Subcutaneous adipose tissue (tissue), 4 donors: Measurements from ENCODE around the gene INPP4B. TPM values are rescaled to one million over a fixed set of nuclear protein-coding genes. Genes with fewer than 3 reads are reported as not detected.

Experiments
- total RNA-seq, 4 donors: library from RNA; depleted of rRNA; stranded (reverse); fragments of >200 nt; gene quantifications; one replicate each; pipeline ENCODE4 v1.1.0, GENCODE V29; 2016
- TF ChIP-seq, protein P1 (sequence below): fragments of 450-650 bp; IDR thresholded peaks from one replicate; pipeline ENCODE4 v1.5.1; 2016; ENCODE audit warnings: low read depth, mild to moderate bottlenecking, control low read depth, antibody characterized with exemption, moderate library complexity

The INPP4B gene
- total RNA-seq, 4 donors from 2014 or later: 14.3 to 28.1 (median 24.6) TPM

DNA sequence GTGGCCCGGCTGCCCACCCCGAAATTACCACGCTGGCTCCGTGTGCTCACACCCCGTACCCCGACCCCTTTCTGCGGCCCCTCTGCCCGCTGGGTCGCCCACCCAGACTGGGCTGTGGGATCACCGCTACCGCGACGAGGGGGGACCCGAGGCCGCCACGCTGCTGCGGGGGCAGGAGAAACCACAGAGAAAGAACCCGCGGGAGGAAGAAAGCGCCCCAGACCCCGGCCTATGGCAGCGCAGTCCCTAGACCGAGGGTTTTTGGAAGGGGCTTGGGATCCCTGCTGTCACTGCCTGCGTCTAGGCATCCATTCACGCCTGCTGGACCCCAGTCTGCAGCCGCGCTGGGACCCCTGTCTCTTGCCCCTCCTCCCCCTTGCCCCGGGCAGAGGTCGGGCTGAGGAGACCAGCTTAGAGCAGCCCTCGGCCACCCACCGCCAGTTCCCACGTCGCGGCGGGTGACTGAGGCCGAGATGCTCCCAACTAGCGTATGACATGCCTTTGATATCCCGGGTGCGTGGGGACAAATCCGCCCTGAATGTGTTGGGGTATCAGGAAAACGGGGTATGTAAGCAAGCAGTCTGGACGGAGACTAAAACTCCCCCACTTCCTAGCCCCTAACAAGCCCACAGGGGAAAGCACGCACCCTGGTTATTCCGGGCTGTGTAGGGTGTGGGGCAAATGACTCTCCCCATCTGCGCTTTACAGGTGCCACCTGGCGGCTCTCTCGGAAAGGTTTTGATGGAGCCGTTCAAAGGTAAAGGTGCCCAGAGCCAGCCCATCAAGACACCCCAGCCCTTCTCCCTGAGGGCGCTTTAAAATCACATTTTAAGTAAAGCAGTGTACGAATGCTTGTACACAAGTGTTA lies 862 bp upstream of the INPP4B start:
- TF ChIP-seq, protein P1, sequence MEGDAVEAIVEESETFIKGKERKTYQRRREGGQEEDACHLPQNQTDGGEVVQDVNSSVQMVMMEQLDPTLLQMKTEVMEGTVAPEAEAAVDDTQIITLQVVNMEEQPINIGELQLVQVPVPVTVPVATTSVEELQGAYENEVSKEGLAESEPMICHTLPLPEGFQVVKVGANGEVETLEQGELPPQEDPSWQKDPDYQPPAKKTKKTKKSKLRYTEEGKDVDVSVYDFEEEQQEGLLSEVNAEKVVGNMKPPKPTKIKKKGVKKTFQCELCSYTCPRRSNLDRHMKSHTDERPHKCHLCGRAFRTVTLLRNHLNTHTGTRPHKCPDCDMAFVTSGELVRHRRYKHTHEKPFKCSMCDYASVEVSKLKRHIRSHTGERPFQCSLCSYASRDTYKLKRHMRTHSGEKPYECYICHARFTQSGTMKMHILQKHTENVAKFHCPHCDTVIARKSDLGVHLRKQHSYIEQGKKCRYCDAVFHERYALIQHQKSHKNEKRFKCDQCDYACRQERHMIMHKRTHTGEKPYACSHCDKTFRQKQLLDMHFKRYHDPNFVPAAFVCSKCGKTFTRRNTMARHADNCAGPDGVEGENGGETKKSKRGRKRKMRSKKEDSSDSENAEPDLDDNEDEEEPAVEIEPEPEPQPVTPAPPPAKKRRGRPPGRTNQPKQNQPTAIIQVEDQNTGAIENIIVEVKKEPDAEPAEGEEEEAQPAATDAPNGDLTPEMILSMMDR: no peak

- TF ChIP-seq, protein P1: no peak
Measured at GRCh38 chr4:142845293-142846107, 601 bp downstream of the INPP4B start.

DNA sequence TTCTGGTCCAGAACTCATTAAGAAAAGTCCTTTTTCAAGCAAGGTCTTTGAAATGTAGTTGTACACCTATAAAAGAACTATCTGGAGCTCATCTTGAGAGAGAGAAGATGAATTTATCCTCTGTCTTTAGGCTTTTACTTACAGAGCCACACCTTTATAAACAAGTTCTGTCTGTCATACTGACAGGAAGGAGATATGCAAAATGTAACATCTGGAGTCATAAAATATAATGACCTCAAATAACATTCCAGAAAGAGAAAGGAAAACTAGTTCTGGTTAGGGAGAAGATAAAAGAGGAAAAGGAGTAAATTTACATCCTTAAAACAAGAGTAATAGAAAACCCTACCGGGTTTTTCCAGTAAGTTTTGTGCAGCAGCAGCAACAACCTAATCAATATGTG lies 1.3 kb downstream of the INPP4B start:
- TF ChIP-seq, protein P1: no peak

DNA sequence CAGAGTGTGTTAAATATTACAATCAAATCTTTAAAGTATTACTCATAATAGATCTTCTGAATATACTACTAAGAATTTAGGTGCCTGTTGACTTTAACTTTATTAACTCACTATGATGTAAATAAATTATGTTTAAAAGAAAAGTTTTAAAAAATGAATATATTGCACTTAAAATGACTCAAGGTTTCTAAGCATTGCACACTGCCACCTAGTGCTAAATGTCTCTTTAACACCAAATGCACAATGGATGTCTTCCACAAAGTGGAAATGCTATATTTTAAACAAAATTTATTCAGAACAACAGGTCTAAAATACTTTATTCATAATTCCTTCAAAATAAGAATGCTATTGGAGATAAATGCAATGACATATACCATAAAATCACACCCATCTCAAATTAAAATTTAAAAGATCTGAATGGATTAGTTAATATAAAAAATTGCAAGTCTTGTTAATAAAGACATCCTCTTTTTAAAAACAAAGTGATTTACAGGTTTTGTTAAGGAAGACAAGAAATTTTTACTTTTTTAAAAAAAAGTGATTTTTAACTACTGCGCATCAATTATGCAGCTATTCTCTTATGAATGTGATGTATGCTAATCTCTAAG lies 5.5 kb downstream of the INPP4B start:
- TF ChIP-seq, protein P1: no peak

DNA sequence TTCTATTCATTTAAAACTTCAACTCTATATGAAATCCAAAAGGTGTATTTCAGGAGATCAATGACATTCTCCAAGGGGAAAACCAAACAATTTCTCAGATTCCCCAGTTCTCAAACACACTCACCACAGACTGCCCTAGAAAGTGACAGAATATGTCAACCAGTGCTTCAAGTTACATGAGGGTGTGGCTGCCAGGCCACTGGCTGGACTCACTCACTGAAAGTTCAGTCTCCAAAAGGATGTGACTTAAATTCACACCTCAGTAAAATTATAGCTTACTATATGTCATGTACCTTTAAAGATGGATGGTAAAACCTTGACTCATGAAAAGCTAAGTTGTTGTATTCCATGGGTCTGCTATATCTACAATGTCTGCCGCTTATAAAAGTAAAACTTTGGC lies 7.3 kb downstream of the INPP4B start:
- TF ChIP-seq, protein P1: no peak

DNA sequence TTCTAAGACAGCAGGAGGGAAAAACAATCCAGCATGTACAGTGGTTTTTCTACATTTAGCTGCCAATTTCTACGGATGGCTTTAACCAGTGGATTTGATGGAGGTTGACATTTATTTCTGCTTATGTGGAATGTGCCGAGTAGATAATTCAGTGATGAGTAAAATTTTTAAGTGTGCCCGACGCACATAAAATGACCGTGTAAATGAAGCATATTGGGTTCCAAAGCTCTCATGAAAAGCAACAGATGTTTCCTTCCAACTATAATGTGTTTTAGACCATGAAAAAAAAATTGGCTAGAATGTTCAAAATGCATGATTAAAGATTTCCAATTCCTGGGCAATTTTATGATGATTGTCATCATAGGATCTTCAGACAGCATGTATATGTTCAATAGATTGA lies 14.1 kb downstream of the INPP4B start:
- TF ChIP-seq, protein P1: no peak
